HG02840 (cell line): ENCODE results near the gene VWF.
"Not testable (repeated sequence)": the region's sequence is repeated elsewhere in the genome, so short reads cannot be mapped to it uniquely, and the experiment has no call there.

Experiments
- ATAC-seq: cut with Tn5 transposase; IDR thresholded peaks from one replicate; pipeline ENCODE4 v1.9.1; 2021; ENCODE audit warnings: mild to moderate bottlenecking, moderate library complexity, moderate number of reproducible peaks; ENCODE audit not compliant: unreplicated experiment, low FRiP score

VWF gene

GRCh38 chr12:6010631-6011350, 113.7 kb downstream of the VWF start:
- ATAC-seq: not testable (repeated sequence)

GRCh38 chr12:5997260-5997659, 127.2 kb downstream of the VWF start:
- no peak for ATAC-seq

GRCh38 chr12:5996459-5996858, 128.0 kb downstream of the VWF start:
- no peak for ATAC-seq

GRCh38 chr12:5989621-5990020, 134.8 kb downstream of the VWF start:
- ATAC-seq: no peak

- no peak for ATAC-seq
Observed at GRCh38 chr12:5988659-5989116, 135.8 kb downstream of the VWF start.

- no peak for ATAC-seq
Observed at GRCh38 chr12:5988088-5988487, 136.4 kb downstream of the VWF start.

- ATAC-seq: no peak
Observed at GRCh38 chr12:5987573-5987972, 136.9 kb downstream of the VWF start.

GRCh38 chr12:5985471-5985870, 139.0 kb downstream of the VWF start:
- no peak for ATAC-seq

- ATAC-seq: no peak
Observed at GRCh38 chr12:5984873-5985272, 139.6 kb downstream of the VWF start.

GRCh38 chr12:5982106-5982505, 142.4 kb downstream of the VWF start:
- ATAC-seq: no peak

GRCh38 chr12:5977556-5977955, 146.9 kb downstream of the VWF start:
- ATAC-seq: no peak

GRCh38 chr12:5976711-5977110, 147.8 kb downstream of the VWF start:
- no peak for ATAC-seq

GRCh38 chr12:5976196-5976595, 148.3 kb downstream of the VWF start:
- no peak for ATAC-seq

GRCh38 chr12:5973461-5974115, 150.9 kb downstream of the VWF start:
- ATAC-seq: no peak

- no peak for ATAC-seq
Observed at GRCh38 chr12:5972387-5972786, 152.1 kb downstream of the VWF start.

GRCh38 chr12:5971194-5971850, 153.1 kb downstream of the VWF start:
- ATAC-seq: no peak

GRCh38 chr12:5969974-5970690, 154.3 kb downstream of the VWF start:
- no peak for ATAC-seq

GRCh38 chr12:5969156-5969973, 155.1 kb downstream of the VWF start:
- ATAC-seq: no peak

- no peak for ATAC-seq
Observed at GRCh38 chr12:5967645-5968415, 156.6 kb downstream of the VWF start.
